GM19468 (cell line): ENCODE data around the gene CCT5.
"Not testable (repeated sequence)": the region's sequence is repeated elsewhere in the genome, so short reads cannot be mapped to it uniquely, and the experiment has no call there.

Experiments
- ATAC-seq: cut with Tn5 transposase; IDR thresholded peaks from one replicate; pipeline ENCODE4 v1.9.1; 2021; ENCODE audit warnings: mild to moderate bottlenecking, moderate library complexity, moderate number of reproducible peaks; ENCODE audit not compliant: unreplicated experiment; ENCODE audit errors: extremely low read depth

CCT5 gene

DNA sequence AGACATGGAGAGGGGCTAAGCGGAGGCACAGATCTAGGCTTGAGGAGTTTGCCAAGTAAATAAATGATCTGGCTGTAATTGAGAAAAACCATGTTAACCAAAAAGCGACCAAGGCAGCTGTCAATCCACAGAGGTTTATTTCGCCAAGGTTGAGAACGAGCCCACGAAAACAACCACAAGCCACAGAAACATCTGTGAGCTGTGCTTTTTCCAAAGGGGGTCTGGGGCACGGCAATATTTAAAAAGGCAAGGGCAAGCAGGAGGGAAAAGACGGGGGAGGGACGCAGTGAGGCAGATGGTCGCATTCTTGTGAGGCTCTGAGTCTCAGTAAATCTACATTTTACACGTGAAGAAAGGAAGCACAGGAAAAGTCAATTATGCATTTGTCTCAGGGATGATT lies 25.4 kb downstream of the CCT5 start:
- no peak for ATAC-seq

DNA sequence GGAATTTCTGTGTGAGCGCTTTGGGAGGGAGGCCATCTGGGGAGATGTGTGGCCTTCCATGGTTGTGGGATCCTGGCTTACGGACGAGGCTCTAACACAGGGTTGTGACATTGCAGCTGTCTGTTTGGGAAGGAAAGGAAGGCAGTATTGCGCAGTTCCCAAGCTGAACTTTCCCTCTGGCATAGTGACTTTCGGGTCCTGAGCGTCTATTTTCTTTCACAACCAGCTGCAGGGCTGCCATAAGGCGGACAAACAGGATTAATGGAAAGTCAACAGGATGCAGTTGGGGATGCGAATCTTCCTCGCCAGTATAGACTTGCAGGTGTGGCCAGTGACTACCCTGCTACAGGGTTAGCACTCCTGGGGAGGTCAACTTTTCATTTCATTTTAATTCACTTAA lies 25.9 kb downstream of the CCT5 start:
- ATAC-seq, result no peak

DNA sequence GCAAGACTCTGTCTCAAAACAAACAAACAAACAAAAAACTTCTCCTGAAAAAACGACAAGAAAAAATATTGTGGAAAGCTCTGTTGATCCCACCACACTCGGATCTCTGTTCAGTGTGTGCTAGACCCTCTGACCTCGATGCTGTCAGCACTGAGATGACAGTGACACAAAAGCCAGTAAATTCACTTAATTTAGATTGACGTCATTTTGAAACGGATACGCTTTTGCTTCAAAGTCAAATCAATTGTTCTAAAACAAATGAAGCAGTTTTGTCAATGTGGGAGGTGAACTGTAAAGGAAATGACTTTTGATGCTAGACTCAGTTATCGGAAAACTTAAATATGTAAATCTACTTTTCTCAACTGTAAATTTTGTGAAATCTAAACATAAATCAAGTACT lies 26.6 kb downstream of the CCT5 start:
- no peak for ATAC-seq

DNA sequence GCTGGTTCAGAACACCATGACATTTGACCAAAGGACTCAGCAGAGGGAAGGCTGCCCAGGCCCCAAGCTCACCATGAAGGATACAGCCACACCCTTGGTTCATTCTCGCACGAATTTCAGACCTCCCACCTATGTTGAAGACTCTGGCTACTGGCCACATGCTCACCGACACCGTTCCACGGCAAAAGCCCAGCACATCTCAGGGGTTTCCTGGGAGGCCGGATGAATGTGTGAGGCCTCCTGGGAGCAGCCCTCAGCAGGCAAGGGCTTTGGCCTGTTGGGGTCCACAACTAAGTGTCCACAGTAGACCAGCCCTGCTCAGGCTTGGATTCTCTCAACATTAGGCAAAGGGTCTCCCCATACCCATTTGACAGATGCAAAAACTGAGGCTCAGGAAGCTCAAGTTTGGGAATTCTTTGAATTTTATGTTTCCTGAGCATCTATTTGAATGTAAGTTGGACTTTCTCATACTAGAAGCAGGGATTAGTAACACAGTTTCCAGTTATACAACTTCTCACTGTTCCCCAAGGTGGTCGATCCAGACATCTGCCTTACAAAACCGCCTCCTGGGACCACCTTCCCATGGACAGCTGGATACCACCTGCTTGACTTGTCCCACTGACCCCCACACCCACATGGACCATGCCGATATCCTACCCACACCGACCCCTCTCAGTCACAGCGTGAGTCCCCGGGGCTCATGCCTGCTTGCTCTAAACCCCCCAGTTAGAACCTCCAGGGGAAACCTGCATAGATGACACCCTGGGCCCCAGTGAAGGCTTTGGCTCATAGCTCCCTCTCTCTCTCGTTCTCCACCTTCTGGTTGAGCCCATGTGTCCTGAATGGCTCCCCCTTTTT lies 27.9 kb downstream of the CCT5 start:
- ATAC-seq, result no peak

DNA sequence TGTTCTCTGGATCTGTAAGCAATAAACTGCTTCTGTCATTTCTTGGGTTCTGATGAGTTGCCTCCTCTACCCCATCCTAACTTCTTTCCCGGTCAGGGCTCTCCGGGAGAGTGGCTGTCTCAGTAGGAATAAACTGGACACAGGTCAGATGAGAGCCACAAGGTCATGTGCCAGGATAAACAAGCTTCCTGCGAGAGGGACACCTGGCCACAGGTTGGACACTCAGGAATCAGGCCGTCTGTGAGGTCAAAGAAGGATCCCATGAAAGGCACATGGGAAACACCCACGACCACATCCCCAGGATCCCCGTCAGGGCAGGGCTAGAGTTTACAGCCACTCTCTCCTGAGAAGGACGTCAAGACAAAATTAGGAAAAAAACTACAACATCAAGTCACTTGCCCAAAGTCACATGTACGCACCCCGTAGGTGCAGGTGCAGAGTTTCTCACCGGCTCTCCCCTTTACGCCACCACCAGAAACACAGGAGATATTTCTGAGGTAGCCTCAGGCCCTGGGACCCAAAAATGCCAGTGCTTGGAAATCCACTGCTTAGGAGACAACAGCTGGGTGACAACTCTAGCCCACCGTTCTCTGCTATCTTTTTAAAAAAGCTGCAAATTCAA lies 28.7 kb downstream of the CCT5 start:
- no peak for ATAC-seq

DNA sequence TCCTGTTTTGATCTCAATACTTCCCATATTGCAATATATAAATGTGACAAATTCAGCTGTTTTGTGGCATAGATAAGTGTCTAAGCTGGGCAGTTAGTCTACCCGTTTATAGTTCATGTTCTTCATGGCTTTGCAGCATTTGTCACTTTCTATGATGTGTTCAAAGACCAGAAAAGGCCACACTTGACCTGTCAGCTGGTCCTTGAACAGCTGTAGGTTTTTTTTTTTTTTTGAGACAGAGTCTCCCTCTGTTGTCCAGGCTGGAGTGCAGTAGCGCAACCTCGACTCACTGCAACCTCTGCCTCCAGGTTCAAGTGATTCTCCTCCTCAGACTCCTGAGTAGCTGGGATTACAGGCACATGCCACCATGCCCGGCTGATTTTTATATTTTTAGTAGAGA lies 29.2 kb downstream of the CCT5 start:
- ATAC-seq, result no peak

DNA sequence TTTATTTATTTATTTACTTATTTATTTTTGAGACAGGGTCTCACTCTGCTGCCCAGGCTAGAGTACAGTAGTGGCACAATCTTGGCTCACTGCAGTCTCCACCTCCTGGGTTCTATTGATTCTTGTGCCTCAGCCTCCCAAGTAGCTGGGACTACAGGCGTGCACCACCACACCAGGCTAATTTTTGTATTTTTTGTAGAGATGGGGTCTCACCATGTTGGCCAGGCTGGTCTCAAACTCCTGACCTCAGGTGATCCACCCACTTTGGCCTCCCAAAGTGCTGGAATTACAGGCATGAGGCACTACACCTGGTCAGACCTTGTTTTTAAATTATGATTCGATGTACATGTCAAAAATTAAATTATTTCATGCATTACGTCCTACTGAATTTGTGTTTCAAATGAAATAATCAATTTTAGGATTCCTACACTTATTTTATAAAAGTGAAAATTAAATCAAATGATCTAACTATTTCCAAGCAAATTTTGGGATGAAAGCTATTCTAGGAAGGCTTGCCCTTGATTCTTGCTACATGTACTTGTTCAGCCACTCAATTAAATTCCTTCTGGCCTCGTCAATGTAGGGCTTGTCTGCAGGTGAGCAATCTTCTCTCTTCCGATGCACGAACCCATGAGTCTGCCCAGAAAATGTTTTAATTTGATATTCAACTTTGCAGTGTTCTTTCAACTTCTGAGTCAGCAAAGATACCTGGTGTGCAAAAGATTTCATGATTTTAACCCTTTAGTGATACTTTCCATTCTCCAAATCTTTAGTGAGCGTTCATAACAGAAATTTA lies 30.0 kb downstream of the CCT5 start:
- ATAC-seq, result no peak

DNA sequence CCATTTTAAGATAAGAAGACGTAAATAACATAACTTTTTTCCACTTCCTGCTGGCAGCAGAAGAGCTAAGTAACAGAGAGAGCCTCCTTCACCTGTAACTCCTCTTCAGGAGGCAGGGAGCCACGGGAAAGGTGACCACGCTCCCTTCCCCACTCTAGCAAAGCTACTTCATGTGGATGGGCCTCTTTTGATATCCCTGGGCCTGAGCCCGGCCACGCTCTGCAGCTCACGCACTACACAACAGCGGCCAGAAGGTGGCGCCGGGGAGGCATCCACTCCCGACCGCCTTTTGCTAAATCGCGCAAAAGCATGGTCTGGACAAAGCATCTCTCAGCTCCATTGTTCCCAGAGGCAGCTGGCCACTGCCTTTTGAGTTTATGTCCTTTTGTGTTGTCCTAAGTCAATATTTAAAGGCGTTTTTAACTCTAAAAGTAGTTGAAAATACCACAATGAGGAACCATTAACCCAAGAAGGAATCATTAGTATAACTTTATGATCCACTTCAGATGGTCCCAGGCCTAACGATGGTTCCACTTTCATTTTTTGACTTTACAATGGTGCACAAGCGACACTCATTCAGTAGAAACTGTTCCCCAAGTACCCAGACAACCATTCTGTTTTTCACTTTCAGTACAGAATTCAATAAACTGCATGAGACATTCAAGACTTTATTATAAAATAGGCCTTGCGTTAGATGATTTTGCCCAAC lies 34.0 kb downstream of the CCT5 start:
- peak; percentile 78 for ATAC-seq

DNA sequence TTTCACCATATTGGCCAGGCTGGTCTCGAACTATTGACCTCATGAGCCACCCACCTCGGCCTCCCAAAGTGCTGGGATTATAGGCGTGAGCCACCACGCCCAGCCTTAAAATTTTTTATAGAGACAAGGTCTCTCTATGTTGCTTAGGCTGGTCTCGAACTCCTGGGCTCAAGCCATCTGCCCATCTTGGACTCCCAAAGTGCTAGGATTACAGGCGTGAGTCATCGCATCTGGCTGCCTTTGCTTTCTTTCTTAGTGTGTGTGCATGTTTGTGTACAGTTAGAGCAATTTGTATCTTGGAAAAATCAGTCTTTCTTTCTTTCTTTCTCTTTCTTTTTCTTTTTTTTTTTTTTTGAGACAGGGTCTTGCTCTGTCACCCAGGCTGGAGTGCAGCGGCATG lies 35.3 kb downstream of the CCT5 start:
- ATAC-seq, result not testable (repeated sequence)

DNA sequence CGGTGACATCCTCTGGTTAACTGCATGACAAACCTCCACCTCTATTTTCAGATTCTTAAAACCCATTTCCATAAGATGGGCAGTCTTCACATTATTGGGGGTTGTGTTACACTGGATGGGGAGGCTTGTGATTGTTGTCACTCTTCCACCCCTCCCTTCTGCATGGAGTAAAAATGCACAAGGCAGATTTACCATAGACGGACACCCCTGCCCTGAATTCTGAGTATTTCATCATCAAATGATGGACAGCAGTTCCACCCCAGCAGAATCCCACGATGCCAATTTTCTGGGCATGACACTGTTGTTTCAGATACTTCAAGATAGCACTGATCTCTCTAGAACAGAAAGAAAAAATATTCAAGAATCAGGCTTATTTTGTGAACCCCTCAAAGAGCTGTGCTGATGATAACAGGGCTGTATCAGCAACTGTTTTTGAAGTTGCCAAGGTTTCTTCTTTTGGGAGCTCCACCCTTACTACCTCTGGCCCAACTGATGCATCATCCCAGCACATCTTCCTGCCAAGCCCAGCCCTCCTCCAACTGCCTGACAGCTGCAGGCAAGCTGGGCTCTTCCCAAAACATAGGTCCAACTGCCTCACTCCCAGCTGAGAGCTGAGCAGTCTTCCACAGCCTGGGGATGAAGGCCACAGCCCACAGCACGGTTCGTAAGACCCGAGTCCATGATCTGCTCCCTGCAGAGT lies 36.2 kb downstream of the CCT5 start:
- ATAC-seq, result no peak

DNA sequence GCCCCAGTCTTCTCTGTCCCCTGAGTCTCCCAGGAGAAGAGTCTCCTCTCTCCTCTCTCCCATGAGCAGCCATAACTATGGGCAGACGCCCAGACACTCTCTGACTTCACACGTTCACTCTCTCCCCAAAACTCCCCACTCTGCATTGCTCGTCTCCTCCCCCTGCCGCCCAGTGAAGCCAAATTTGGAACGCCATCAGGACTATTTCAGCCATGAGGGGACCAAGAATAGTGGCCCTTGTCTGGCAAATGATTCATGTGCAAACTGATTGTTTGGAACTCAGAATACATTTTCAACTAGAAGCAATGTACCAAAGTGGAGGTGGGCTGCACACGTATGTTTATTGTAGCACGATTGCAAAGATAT lies 36.8 kb downstream of the CCT5 start:
- no peak for ATAC-seq

DNA sequence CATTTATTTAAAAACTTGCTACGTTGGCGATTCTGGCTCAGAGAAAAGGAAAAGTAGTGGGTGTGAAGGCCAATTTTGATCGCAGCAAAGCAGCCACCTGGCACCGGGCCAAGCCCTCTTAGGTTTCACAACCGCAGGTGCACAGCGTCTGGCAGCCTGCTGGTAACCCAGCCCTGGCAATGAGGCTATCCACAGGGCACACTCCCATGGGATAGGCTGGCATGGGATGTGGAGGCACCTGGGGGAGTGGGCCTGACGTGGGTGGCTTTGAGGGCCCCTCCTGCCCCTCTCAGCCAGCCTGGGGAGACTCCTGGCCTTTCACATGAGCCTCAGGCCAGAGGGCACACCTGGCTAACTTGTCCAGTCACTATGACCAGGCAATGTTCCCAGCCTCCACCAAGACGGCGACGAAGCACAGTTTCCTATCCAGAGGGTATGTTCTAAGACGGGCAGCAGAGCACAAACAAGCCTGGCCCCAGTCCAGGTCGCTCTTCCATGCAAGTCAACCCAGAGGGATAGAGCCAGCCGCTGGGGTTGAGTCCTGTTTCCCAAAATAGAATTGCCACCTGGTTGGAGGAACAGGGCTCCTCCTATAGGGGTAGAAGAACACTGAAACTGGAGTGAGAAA lies 38.6 kb downstream of the CCT5 start:
- ATAC-seq, result no peak

DNA sequence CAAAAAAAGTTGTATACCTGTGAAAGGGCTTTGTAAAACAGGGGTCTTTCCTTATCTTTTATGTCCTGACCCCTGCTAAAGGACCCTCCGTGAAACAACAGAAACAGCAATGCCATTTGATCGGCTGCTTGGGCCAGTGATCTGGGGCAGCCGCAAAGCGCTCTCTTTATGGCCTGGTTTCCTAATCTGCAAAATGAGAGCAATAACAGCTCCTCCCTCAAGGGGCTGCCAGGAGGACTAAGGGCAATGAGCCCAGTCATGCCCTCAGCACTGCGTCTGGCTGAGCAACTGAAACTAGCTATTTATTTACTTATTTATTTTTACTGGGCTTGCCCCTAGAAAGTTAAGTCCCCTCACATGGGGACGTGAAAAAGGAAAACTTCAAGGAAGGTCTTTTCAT lies 39.3 kb downstream of the CCT5 start:
- no peak for ATAC-seq

DNA sequence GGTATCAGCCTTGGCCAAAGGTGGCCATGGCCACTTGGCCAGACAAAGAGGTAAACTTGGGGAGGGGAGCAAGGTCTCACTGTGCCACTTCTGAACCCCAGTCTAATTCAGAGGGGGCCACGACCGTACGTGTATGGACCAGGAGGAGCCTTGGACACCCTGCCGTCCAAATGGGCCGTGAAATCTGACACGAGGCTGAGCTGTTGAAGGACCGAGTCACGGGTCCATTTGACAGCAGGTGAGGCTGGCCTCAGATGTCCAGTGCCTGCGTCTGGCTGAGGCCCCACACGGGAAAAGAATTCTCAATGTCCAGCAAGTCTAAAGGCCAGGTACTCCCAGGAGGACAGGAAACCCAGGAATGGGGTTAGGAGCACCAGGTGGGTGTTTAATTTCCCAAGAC lies 39.9 kb downstream of the CCT5 start:
- ATAC-seq, result no peak

DNA sequence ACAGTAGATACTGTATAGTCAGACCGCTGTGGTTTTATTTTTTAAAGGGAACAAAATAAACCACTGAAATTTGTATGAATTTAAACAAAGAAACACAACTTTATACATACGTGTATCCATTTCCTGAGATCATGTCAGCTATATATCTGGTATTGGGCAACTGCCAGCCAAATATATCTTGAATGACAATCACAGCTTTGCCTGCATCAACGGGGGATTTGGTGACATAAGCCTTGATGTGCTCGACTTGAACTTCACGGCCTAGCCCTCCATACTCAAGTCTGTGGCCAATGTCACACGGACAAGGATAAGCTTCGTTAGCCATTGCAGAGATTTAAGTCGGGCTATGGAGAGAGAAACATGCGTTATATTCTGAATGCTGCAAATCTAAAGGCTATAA lies 40.4 kb downstream of the CCT5 start:
- no peak for ATAC-seq

DNA sequence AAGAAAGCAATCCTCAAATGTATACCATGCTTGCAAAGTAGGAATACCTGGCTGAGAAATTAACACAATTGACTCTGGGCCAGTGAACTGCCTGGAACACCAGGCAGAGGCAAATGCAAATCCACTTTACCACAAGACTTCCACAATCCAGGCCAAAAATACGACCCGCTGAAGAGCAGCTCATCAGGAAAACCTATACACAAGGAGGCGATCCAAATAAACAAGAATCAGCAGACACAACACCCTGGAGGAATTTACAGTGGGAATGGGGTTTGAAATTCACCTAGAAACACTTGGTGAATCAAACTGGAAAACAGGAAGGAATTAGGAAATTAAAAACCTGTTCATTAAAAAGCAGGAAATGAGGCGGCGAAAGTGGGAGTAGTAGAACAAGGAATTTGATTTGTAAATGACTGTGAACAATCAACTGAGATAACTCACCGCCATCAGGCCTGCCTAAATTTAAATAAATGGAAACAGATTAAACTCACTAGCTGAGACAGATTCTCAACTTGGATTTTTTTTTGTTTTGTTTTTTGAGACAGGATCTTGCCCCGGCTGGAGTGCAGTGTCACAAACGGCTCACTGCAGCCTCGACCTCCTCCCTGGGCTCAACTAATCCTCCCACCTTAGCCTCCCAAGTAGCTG lies 41.7 kb downstream of the CCT5 start:
- ATAC-seq, result no peak

DNA sequence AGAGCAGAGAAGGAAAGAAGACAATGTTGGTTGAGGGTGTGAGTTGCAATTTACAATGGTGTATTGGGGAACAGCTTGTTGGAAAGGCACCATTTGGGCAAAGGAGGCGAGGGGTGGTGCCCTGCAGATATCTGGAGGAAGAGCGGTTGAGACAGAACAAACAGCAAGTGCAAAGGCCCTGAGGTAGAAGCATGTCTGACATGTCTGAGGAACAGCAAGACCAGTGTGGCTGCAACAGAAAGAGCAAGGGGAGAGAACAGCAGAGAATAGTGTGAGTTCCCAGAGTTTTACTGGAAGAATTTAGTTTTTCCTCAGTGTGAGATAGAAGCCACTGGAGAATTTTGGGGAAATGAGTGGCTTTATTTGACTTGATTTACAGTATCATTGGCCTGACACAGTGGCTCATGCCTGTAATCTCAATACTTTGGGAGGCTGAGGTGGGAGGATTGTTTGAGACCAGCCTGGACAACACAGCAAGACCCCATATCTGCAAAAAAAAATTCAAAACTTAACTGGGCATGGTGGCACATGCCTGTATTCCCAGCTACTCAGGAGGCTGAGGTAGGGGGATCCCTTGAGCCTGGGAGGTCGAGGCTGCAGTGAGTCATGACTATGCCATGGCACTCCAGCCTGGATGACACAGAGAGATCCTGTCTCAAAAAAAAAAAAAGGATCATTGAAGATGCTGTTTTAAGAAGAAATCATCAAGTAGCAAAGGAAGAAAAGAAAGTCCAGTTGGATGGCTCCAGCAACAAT lies 44.0 kb downstream of the CCT5 start:
- ATAC-seq, result no peak

DNA sequence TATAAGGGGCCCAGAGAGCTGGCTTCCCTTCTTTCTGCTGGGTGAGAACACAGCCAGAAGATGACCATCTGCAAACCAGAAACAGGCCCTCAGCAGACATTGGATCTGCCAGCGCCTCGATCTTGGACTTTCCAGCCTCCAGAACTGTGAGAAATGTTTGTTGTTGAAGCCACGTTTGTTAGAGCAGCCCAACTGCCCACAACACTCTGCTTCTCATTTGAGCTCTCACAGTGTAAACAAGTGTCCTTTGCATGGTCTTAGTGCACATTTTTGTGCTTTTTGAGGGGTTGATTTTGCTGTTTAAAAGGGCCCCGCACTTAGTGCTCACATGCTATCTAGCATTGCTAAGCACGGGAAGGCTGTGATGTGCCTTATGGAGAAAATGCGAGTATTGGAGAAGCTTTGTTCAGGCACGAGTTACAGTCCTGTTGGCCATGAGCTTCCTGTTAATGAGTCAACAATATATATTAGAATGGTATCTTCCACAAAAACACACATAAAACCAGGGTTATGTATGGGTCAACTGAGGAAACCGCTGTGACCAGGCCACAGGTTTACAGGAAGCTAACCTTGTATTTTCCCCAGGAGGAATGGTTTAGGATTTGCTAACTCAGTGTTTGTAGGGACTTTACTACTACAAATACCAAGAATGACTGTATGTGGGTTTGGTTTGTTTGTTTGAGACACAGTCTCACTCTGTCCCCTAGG lies 45.7 kb downstream of the CCT5 start:
- ATAC-seq, result no peak
